HEK293 (cell line): Measurements from ENCODE around the gene MBOAT2.
"Not testable (repeated sequence)": the region's sequence is repeated elsewhere in the genome, so short reads cannot be mapped to it uniquely, and the experiment has no call there.

ENCODE experiments used
- CTCF ChIA-PET: fragments of 350-600 bp; formaldehyde crosslinking; extraction: SDS; loops from one replicate; lab custom pipeline; 2021; ENCODE audit warnings: antibody characterized with exemption; lab: Yijun Ruan, JAX
- POLR2A ChIA-PET: fragments of 300-600 bp; formaldehyde crosslinking; extraction: SDS; loops from one replicate; lab custom pipeline; 2020; ENCODE audit warnings: antibody characterized with exemption, inconsistent platforms; lab: Yijun Ruan, JAX
- H3K27ac ChIP-seq: fragments of 200-500 bp; sonication (Bioruptor generic); 2 replicates; pipeline ENCODE4 v1.5.1; 2014; ENCODE audit warnings: low read depth, low read length, control low read depth, inconsistent platforms; ENCODE audit errors: extremely low read depth
- H3K36me3 ChIP-seq, 2 experiments: fragments of 200-500 bp in 1 of 2; sonication (Bioruptor generic) in 1 of 2; 1 replicate in 1 of 2; 2 replicates in 1 of 2; pipeline ENCODE4 v1.5.1; 2014 to 2017; ENCODE audit warnings: inconsistent platforms in 2 of 2, low read length in 2 of 2; ENCODE audit not compliant: control insufficient read depth in 2 of 2, insufficient read depth in 1 of 2
- H3K4me1 ChIP-seq: fragments of 200-500 bp; sonication (Bioruptor generic); 2 replicates; pipeline ENCODE4 v1.5.1; 2014; ENCODE audit warnings: mild to moderate bottlenecking, low read length, inconsistent platforms; ENCODE audit not compliant: control insufficient read depth, insufficient read depth
- H3K4me3 ChIP-seq: 2 replicates; pipeline ENCODE4 v1.5.1; 2011; ENCODE audit warnings: low read depth, mild to moderate bottlenecking, control low read depth, low read length, moderate library complexity
- H3K9me3 ChIP-seq: fragments of 200-500 bp; sonication (Bioruptor generic); 2 replicates; pipeline ENCODE4 v1.5.1; 2014; ENCODE audit warnings: low read depth, low read length, inconsistent platforms; ENCODE audit not compliant: control insufficient read depth, insufficient read depth
- ZNF146 ChIP-seq: fragments of 450-650 bp; formaldehyde crosslinking; IDR thresholded peaks from 2 replicates; pipeline ENCODE4 v1.5.1; 2016; ENCODE audit warnings: missing biosample characterization, missing genetic modification characterization
- ZNF169 ChIP-seq: fragments of 450-650 bp; formaldehyde crosslinking; IDR thresholded peaks from 2 replicates; pipeline ENCODE4 v1.5.1; 2016; ENCODE audit warnings: missing biosample characterization, missing genetic modification characterization
- ZNF274 ChIP-seq, 2 experiments: fragments of 200-500 bp in 1 of 2; fragments of 450-650 bp in 1 of 2; sonication (Bioruptor generic) in 1 of 2; formaldehyde crosslinking in 1 of 2; IDR thresholded peaks; 2 replicates each; pipeline versions ENCODE4 v1.5.1 to v1.6.1; 2014 to 2016; ENCODE audit warnings: borderline replicate concordance in 1 of 2, inconsistent platforms in 1 of 2, low read length in 1 of 2, missing biosample characterization in 1 of 2, missing genetic modification characterization in 1 of 2
- ZNF501 ChIP-seq: fragments of 450-650 bp; formaldehyde crosslinking; IDR thresholded peaks from 2 replicates; pipeline ENCODE4 v1.5.1; 2016; ENCODE audit warnings: missing biosample characterization, missing genetic modification characterization
- ZNF514 ChIP-seq: fragments of 450-650 bp; formaldehyde crosslinking; IDR thresholded peaks from 2 replicates; pipeline ENCODE4 v1.5.1; 2016; ENCODE audit warnings: missing biosample characterization, missing genetic modification characterization
- TF ChIP-seq, protein P1 (sequence below): fragments of 450-650 bp; formaldehyde crosslinking; IDR thresholded peaks from 2 replicates; pipeline ENCODE4 v1.5.1; 2017; ENCODE audit warnings: missing biosample characterization, missing genetic modification characterization

MBOAT2 gene

DNA sequence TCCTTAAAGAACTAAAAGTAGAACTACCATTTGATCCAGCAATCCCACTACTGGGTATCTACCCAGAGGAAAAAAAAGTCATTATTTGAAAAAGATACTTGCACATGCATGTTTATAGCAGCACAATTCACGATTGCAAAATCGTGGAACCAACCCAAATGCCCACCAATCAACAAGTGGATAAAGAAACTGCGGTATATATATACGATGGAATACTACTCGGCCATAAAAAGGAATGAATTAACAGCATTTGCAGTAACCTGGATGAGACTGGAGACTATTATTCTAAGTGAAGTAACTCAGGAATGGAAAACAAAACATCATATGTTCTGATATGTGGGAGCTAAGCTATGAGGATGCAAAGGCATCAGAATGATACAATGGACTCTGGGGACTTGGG lies 89.7 kb downstream of the MBOAT2 start:
- CTCF ChIA-PET, POLR2A ChIA-PET, H3K4me1 ChIP-seq: not testable (repeated sequence)

DNA sequence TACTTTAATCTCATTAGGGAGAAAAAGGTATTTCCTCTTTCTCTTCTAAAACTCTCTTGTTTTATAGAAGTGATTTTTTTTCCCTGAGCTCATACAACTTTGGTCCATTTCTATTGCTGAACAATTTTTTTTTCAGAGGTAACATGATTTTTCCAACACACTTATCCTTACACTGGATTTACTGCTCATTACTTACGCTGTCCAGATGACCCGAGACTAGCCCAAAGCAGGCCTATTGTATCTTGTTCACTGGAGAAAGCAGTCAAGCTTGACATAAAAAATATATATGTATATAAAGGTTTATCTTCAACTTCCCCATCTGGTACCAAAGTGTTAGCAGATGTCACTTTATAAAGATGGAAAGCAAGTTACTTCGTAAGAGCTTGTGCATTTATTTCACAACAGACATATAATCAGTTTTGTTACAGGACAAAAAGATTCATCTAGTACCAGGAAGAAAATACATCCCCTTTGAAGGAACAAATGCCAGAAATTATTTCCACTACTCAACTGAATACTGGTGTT lies 95.7 kb downstream of the MBOAT2 start:
- POLR2A ChIA-PET: no interaction called here
- no peak overlapping the region for H3K27ac ChIP-seq
- CTCF ChIA-PET: no interaction called here
- H3K4me1 ChIP-seq: no peaks in the 10 kb centered on the region
- peaks cover 0 to 16% of the 10 kb centered on the region in 2 experiments; a peak in 2 of 3 replicates for H3K36me3 ChIP-seq
- H3K9me3 ChIP-seq: no peaks in the 10 kb centered on the region
- no peak overlapping the region for H3K4me3 ChIP-seq
- TF ChIP-seq ZNF514 (tag by site-specific recombination) (no peak), ZNF501 (no peak), ZNF169 (tag by site-specific recombination) (no peak), ZNF274 (IDR thresholded peaks at IDR 0.05; ENCODE audit: low read length) (no peak), ZNF274 (tag by site-specific recombination; IDR thresholded peaks at IDR 0.05; ENCODE audit: borderline replicate concordance) (no peak)
- TF ChIP-seq, protein P1, sequence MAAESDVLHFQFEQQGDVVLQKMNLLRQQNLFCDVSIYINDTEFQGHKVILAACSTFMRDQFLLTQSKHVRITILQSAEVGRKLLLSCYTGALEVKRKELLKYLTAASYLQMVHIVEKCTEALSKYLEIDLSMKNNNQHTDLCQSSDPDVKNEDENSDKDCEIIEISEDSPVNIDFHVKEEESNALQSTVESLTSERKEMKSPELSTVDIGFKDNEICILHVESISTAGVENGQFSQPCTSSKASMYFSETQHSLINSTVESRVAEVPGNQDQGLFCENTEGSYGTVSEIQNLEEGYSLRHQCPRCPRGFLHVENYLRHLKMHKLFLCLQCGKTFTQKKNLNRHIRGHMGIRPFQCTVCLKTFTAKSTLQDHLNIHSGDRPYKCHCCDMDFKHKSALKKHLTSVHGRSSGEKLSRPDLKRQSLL: no peak

More for the DNA sequence above, 89.7 kb downstream of the MBOAT2 start:
- not testable (repeated sequence) for H3K9me3 ChIP-seq, H3K4me3 ChIP-seq, H3K36me3 ChIP-seq, H3K27ac ChIP-seq
- TF ChIP-seq ZNF146 (tag by site-specific recombination): peak; percentile 49; the same call in 1 of the 2 replicates

DNA sequence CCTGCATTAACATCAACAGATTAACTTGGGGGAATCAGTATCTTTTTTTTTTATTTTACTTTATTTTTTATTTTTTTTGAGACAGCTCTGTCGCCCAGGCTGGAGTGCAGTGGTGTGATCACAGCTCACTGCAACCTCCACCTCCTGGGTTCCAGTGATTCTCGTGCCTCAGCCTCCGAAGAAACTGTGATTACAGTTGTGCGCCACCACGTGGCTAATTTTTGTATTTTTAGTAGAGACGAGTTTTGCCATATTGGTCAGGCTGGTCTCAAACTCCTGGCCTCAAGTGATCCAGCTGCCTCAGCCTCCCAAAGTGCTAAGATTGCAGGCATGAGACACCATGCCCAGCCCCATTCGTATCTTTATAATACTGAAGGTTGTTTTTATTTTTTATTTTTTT lies 99.6 kb downstream of the MBOAT2 start:
- POLR2A ChIA-PET, H3K4me3 ChIP-seq, CTCF ChIA-PET, H3K9me3 ChIP-seq, H3K4me1 ChIP-seq, H3K27ac ChIP-seq: not testable (repeated sequence)
- H3K36me3 ChIP-seq: peaks cover 0 to 24% of the 10 kb centered on the region in 2 experiments; a peak in 2 of 3 replicates

DNA sequence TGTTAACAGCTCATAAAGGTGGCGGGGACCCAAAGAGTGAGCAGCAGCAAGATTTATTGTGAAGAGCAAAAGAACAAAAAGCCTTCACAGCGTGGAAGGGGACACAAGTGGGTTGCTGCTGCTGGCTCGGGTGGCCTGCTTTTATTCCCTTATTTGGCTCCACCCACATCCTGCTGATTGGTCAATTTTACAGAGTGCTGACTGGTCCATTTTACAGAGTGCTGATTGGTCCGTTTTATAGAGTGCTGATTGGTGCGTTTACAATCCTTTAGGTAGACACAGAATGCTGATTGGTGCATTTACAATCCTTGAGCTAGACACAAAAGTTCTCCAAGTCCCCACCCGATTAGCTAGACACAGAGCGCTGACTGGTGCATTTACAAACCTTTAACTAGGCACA lies 100.7 kb downstream of the MBOAT2 start:
- POLR2A ChIA-PET: interaction anchor here (0.5 kb wide), 1 partner anchor 331 kb away, joined by 5 read pairs; no protein-coding TSS in a partner anchor
- H3K4me3 ChIP-seq, CTCF ChIA-PET, H3K4me1 ChIP-seq, H3K9me3 ChIP-seq, H3K27ac ChIP-seq: not testable (repeated sequence)
- peaks cover 0 to 20% of the 10 kb centered on the region in 2 experiments; a peak in 2 of 3 replicates for H3K36me3 ChIP-seq

DNA sequence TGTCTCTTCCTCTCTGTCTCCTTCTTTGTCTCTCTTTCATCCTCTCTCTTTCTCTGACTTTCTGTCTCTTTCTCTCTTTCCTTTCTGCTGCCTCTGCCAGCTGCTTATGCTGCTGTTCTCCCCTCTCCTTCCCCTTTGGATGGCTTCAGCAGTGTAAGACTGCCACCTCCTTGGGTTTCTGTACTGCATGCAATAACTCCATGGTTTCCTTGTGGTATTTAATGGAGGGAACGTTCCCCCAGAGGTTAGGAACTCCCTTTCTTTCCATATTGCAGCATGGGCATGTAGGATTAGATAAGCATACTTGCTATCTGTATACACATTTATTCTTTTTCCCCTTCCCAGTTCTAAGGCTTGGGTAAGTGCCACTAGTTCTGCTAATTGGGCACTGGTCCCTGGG lies 106.3 kb downstream of the MBOAT2 start:
- H3K36me3 ChIP-seq: peaks cover 0 to 13% of the 10 kb centered on the region in 2 experiments; a peak in 1 of 3 replicates
- POLR2A ChIA-PET, H3K27ac ChIP-seq, H3K4me3 ChIP-seq, CTCF ChIA-PET, H3K9me3 ChIP-seq, H3K4me1 ChIP-seq: not testable (repeated sequence)

DNA sequence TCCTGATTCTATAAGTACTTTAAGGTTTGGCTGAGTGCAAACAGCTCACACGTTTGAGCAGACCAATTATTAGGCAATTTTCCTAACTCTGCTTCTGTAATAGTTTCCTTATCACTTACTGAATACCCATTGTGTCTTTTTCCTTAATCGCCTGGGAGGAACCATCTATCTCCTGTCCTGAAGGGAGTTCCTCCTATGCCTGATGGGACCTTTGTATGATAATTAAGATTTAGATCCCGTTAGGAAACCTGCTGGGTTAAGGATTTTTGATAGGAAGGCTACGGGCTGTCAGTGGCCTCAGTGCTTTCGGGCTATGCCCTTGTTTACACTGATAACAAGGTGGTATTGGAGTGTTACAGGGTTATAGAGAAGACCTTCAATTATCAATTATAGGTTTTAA lies 106.8 kb downstream of the MBOAT2 start:
- H3K4me3 ChIP-seq, CTCF ChIA-PET, H3K4me1 ChIP-seq, POLR2A ChIA-PET, H3K9me3 ChIP-seq, H3K27ac ChIP-seq: not testable (repeated sequence)
- H3K36me3 ChIP-seq: peaks cover 0 to 12% of the 10 kb centered on the region in 2 experiments; a peak in 1 of 3 replicates

DNA sequence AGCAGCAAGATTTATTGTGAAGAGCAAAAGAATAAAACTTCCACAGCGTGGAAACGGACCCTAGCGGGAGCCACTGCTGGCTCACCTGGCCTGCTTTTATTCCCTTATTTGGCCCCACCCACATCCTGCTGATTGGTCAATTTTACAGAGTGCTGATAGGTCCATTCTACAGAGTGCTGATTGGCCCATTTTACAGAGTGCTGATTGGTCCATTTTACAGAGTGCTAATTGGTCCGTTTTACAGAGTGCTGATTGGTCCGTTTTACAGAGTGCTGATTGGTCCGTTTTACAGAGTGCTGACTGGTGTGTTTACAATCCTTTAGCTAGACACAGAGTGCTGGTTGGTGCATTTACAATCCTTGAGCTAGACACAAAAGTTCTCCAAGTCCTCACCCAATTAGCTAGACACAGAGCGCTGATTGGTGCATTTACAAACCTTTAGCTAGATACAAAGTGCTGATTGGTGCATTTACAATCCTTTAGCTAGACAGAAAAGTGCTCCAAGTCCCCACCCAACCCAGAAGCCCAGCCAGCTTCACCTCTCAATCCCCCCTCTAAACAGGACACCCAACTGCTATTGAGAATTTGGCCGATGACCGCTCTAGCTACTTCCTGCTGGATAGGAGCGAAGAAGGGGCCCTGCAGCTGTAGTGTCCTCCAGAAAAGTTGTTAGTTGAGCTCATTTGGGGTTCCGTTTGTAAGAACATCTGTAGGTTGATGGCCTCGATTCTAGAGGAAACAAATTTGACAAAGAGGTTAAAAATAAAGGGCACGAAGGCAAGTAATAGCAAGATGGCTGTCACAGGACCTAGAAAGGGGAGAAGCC lies 108.2 kb downstream of the MBOAT2 start:
- H3K4me1 ChIP-seq, H3K4me3 ChIP-seq, H3K27ac ChIP-seq, H3K9me3 ChIP-seq, POLR2A ChIA-PET: not testable (repeated sequence)
- CTCF ChIA-PET: interaction anchor here (0.7 kb wide), 2 partner anchors 583 to 804 kb away, joined by 3 read pairs; no protein-coding TSS in a partner anchor
- H3K36me3 ChIP-seq: peaks cover 0 to 12% of the 10 kb centered on the region in 2 experiments; a peak in 1 of 3 replicates
